HG03354 (cell line): ENCODE measurements around the gene TLL1.

Experiments
- ATAC-seq: cut with Tn5 transposase; IDR thresholded peaks from one replicate; pipeline ENCODE4 v1.9.1; 2021; ENCODE audit warnings: mild to moderate bottlenecking; ENCODE audit not compliant: unreplicated experiment, poor library complexity, severe bottlenecking

Gene TLL1

DNA sequence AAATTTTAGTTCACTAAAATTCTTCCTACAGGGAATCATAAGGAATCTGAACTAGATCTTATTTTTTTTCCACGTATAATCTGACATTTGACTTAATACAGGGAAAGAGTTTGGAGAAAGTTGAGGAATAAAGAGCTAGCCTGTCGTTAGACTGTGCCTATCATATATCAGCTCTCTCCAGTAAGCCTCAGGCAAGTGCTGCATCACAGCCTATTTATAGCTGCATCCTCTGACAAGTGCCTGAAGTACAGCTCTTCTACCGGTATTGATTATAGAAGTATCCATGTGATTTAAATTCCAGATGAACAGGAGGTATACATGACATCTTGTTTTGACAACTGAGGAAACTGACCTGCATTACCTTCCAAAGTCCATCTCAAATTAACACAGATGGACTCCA is 248.9 kb downstream of the TLL1 start:
- no peak for ATAC-seq

DNA sequence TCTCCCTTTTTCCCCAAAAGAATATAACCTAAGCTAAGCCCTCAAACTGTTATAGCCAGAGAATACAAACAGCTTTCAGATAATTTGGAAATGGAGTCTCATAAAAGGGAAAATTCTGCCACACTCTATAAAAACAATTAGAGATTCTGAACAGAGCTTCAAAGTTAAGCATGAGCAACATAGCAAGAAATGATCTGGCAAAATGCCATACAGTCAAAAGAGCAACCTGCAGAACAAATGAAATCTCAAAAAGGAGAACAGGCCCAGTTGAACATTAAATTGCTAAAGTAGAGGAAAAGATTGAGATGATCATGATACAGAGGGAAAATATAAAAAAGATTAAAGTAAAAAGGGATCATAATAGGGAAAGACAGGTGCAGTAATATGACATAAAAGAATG is 250.5 kb downstream of the TLL1 start:
- ATAC-seq: no peak

DNA sequence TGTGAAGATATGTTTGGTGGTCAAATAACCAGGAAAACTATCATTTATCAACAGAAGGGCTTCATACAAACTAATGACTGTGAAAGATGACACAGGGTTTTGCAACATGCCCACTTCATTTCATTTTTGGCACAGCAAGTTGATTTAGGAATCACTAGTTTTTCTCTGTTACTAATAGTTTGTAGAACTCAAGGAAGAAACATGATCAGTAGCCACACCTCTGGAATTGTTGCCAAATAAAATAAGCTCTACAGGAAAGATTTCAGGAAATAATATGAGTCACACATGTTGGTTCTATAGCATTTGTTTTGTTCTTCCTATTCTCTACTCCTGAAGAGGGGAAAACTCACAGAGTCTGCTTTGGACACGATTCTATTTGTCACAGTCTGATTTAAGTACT is 255.4 kb downstream of the TLL1 start:
- ATAC-seq: no peak

DNA sequence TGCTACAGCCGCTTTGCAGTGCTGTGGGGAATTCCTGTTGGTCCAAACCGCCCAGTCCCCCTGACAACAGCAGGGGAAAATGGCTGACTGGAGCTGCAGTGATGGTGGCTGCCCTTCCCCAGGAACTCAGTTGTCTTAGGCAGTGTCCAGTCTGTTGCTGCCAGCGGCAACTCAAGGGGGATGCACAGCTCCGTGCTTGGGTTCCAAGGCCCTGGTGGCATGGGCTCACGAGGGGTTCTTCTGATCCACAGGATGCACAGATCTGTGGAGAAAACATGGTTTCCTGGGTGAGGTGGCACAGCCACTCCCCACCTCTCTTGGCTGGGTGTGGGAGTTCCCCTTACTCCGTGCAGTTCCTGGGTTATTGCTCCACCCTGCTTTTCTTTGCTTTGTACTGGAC is 261.2 kb downstream of the TLL1 start:
- no peak for ATAC-seq

DNA sequence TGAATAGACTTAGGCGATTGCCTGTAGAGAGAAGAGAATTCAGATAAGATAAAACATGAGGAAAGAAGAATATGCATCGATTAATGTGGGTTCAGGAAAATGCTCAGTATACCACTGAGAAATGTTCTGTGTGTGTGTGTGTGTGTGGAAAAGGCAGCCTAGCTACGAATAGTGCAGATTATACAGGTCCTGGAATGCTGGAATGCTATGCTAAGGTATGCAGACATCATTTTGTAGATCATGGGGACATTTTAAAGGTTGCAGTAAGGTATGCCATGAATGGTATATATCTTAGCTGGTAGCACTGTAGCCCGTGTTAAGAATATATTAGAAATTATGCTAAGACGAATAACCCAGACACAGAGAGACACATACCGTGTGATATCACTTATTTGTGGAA is 267.9 kb downstream of the TLL1 start:
- ATAC-seq: no peak

DNA sequence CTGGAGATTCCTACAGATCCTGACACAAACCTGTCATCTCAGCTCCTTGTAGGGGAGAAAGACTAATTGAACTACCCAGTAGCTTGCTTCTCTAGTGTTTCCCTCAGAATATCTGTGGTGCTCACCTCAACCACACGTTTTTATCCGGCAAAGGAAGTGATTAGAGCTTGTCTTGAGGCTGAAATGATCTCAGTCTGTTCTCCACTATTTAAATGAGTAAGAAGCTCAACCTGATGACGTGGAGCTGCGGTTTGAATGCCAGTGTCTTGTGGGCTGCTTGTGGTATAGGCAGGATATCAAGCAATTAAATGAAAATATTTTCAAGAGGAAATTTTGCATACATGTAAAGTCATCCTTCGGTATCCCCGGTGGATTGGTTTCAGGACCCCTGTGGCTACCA is 270.2 kb downstream of the TLL1 start:
- ATAC-seq: no peak

DNA sequence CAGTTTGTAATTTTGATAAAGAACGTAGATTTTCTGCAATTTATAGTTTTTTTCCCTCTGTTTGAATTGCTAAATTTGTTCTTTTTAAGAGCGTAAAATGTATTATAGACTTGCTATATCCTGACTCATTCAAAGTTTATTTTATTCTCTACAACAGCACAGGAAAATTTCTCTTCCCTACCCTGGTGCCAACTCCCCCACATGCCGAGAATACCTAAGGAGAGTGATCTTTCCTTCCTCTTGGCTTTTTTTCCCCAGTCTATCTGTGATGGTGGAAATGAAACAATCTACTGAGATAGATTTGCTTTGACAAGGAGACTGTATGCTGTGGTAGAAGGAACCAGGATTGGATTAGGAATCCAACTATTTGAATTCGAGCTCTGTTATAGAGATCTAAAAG is 271.6 kb downstream of the TLL1 start:
- ATAC-seq: no peak

DNA sequence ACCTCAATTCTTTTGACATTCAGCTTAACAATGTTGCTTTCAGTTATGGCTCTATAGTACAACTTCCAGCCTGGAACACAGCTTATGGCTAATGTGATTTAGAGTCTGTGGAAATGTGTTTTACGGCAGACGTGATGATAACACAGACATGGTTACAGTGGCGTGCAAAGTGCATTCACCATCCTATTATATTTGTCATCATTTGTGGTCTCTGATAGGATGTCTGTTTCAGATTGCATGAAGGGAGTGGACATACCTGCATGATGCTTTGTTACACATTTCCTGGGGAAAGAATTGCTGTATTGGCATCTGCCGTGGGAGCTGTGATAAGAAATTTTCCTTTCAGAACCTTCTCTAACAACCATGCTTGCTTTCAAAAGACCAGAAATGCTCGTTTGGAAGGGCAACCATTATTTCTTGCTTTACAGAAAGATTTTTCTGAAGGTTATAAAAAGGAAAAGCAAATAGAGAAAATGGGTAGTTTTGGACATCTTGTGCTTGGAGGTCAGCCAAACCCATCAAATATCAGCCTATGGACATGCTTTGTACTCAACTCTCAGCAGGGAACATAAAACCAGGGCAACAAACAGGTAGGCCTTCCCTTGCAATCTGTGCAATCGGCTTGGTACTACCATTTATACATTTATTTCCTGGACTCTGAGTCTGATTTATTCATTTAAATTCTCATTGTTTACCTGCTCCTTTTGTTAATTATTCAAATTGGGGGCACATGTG is 273.9 kb downstream of the TLL1 start:
- ATAC-seq: no peak
